Stimulated activated CD4-positive, alpha-beta T cell treated with anti-CD3 and anti-CD28 coated beads, TNF-alpha, amount 100 ng/mL, for 4 hours (primary cell): ENCODE measurements around the gene FAP.

ENCODE experiments used
- DNase-seq, 3 experiments: peaks; one replicate each; pipeline ENCODE4 v3.0.0-alpha.2; 2020; ENCODE audit warnings: low read depth in 3 of 3

The FAP gene

GRCh38 chr2:162185541-162186232 lies 57.6 kb downstream of the FAP start:
- no peak for DNase-seq

DNA sequence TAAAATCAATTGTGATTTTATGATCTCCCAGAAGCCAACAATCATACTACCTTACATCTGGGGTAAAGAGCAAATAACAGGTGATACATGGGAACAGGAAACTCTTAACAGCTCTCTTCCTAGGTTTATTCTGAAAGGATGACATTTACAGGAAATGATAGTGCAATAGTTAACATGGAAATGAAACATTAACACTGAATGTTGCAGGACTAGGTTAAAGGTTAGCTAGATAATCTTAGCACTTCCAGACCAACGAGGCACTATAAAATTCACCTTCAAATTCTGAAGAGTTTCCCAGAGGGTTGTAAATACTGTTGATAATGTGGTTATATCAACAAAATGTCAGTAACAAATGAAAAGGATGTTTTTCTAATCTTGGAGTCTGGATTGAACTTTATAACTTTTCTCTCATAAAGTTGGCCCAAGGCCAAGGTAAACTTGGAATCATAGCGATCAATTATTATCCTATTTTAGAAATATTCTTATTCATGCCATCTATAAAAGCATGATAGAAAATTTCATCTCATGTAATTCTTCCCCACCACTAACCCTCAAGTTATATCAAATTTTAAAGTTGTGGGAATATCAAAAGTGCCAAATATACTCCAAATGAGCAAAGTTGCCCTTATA lies 58.3 kb downstream of the FAP start:
- DNase-seq = no peak

GRCh38 chr2:162184359-162184758 lies 58.9 kb downstream of the FAP start:
- DNase-seq = no peak

GRCh38 chr2:162182395-162182794 lies 60.9 kb downstream of the FAP start:
- no peak for DNase-seq

DNA sequence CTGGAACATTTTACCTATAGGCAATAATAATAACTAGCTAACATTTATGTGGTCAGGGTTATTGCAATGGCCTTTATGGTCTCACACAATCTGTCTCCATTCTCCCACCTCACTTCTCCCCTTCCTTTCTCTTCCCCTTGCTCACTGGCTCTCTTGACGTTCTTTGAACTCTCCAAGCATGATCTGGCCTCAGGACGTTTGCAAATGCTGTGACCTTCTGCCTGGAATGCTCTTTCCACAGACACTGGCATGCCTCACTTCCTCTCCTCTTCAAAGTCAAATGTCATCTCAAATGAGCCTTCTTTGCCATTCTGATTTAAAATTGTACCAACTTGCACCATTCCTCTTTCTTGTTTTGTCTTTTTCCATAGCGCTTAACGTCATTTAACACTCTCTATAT lies 65.9 kb downstream of the FAP start:
- DNase-seq = no peak

GRCh38 chr2:162175714-162176113 lies 67.5 kb downstream of the FAP start:
- no peak for DNase-seq

- no peak for DNase-seq
These were observed 68.5 kb downstream of the FAP start for GRCh38 chr2:162174746-162175145.

- no peak for DNase-seq
These were observed 70.4 kb downstream of the FAP start for GRCh38 chr2:162172802-162173370.

DNA sequence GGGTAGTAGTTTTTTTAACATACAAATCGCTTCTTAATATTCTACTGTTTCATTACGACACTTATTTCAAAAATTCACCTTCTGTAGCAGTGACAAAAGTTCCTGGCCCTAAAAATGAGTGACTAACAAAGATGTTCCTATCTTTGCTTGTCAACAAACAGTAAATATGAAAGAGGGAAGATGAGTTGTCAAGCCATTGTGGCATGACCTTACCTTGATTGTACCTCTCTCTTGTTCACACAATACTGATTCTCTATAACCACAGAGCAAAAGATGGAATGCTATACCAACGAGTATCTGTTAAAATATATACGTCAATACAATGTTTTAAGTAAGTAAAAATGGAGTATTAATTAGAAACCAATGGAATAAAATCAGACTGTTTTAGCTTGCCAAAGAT lies 76.5 kb downstream of the FAP start:
- DNase-seq = no peak

DNA sequence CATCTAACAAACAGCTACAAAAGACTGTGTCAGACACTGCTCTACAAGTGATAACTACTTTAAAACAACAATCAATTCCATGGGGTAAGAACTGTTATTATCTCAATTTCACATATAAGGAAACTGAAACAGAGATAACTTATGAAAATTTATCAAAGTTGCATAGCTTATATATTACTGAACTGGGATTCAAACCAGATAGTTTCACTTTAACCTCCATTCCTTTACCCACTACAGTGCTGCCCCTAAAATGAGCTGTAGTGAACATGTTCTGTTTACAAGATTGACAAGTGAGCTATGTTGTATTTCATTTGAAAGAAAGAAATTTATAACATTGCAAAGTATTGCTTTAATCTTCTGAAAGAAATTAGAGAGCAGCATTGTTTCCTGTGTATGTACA lies 77.1 kb downstream of the FAP start:
- DNase-seq = no peak

GRCh38 chr2:162164802-162165201 lies 78.4 kb downstream of the FAP start:
- no peak for DNase-seq

DNA sequence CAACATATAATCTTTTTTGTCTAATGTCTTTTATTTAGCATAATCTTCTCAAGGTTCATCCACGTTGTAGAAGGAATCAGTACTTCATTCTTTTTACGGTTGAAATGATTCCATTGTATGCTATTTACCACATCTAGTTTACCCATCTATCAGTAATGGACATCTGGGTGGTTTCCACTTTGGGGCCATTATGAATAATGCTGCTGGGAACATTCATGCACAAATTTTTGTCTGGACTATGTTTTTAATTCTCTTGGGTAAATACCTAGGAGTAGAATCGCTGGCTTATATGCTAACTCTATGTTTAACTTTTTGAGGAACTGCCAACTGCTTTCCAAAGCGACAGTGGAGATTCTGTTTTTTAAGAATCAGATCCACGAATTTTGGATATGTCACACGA lies 83.8 kb downstream of the FAP start:
- DNase-seq = no peak

GRCh38 chr2:162156149-162156548 lies 87.1 kb downstream of the FAP start:
- DNase-seq = no peak

GRCh38 chr2:162155093-162155492 lies 88.2 kb downstream of the FAP start:
- DNase-seq = no peak

GRCh38 chr2:162153608-162154224 lies 89.5 kb downstream of the FAP start:
- peak; percentile 4 to 30 (median 29) for DNase-seq

DNA sequence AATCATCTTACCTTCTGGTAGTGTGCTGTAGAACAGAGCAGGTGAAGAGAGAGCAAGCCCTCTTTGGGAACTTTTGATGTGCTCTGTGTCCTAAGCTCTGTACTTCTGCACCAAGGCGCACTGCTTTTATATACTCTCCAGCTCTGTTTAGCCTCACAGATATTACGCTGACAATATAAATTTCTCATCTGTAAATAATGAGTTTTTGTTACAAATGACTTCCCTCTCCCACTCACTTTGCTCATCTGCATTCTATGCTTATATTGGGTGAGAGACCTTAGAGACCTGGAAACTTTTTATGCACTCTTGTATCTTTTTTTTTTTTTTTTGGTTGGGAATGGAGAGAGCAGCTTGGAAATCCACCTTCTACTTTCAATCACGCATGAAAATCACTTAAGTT lies 91.1 kb downstream of the FAP start, which contains the start of gene GCG:
GCG (minus strand) TSS at position 101 of the 400 bp plus-strand sequence. CDS start 3,069 bp downstream, outside the sequence.
- no peak for DNase-seq

DNA sequence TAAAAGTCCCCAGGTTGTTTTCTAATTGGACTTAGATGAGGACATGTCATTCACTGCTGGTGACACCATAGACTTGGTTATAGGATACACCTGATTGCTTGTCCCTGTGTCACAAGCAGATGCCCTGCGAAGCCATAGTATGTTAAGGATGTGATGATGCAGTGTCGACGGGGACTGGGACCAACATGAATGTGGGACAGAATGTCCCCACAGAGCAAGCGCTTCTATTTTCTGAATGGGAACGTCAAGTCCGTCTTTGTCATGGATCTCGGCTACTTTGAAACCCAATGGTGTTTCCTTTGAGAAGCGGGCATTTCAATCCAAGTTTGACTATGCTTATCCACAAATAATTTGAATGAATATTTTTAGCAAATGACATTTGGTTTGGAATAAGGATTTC lies 93.3 kb downstream of the FAP start:
- DNase-seq = no peak

GRCh38 chr2:162149466-162149865 lies 93.8 kb downstream of the FAP start:
- no peak for DNase-seq

DNA sequence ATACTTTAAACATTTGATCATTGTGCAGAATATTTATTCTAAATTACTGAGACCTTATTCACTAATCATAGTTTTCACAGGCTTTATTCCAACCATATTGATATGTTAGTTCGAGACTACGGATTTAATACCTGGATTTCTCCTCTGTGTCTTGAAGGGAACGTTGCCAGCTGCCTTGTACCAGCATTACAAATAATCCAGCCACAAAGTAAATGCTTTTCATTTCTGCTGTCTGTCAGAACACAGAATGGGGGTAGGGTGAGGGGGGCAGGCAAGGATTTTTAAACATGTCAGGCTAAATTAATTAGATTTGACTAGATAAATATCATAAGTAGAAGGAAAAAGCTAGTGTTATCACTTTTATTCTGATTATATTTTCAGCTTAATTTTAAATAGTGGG lies 94.3 kb downstream of the FAP start:
- no peak for DNase-seq

DNA sequence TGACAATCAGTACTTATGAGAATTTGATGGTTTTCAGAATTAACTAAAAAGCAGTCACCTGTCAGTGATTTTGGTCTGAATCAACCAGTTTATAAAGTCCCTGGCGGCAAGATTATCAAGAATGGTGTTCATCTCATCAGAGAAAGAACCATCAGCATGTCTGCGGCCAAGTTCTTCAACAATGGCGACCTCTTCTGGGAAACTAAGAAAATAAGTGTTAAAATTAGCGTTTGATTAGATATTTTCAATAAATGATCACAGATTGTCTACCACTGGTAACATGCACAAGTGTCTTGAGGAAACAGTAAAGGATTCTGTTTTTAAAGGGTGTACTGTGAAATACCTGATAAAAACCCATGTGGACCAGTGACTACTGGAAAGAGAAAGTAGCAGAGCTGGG lies 99.3 kb downstream of the FAP start:
- DNase-seq = no peak

- no peak for DNase-seq
These were observed 104.9 kb downstream of the FAP start for GRCh38 chr2:162138310-162138709.

- no peak for DNase-seq
These were observed 115.8 kb downstream of the FAP start for GRCh38 chr2:162127422-162127821.

DNA sequence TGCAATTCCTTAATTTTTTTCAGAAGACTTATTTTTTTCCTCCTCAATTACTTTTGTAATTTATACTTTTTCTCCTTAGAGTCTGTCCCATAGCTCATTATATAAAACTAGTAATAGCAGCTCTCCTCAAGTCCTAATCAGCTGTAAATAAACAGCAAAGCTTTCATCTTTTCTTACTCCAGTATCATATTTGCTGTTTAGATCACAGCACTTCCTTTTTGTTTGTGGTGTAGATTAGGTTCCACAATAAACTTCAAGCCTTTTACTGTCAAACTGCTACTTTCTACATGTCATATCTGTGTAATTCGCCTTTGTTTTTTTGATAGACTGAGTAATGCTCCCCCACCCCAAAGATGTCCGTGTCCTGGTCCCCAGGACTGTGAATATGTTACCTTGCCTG lies 116.7 kb downstream of the FAP start:
- DNase-seq = no peak
